Fibroblast of lung (primary cell): Measurements from ENCODE around the gene DNAH9.

Experiments
- CTCF ChIP-seq, 2 donors: IDR thresholded peaks in 1 of 2; conservative IDR thresholded peaks in 1 of 2; 1 replicate in 1 of 2; 2 replicates in 1 of 2; pipeline ENCODE4 v1.5.1; 2011 to 2012; ENCODE audit warnings: low read length in 2 of 2, control low read depth in 1 of 2, inconsistent platforms in 1 of 2, low read depth in 1 of 2, mild to moderate bottlenecking in 1 of 2
- EZH2 ChIP-seq: IDR thresholded peaks from 2 replicates; pipeline ENCODE4 v1.5.1; 2012; ENCODE audit warnings: low read length, control low read depth, mild to moderate bottlenecking; ENCODE audit errors: missing control alignments

- no peak for TF ChIP-seq CTCF (conservative IDR thresholded peaks at IDR 0.05 in 1 of 2, IDR thresholded peaks at IDR 0.05 in 1 of 2; ENCODE audit: low read depth in 1 of 2, low read length in 2 of 2)
- no peak for TF ChIP-seq EZH2
Observed at GRCh38 chr17:11739848-11740247, 141.6 kb downstream of the DNAH9 start.
